Panc1 (cell line): ENCODE measurements around the gene SETD6.

Experiments used
- SIN3A ChIP-seq: IDR thresholded peaks from 2 replicates; pipeline ENCODE4 v1.6.1; 2012; ENCODE audit warnings: low read depth, mild to moderate bottlenecking, low read length, moderate library complexity, borderline replicate concordance; ENCODE audit not compliant: insufficient read depth
- TCF7L2 ChIP-seq: IDR thresholded peaks from 2 replicates; pipeline ENCODE4 v1.6.1; 2011; ENCODE audit warnings: mild to moderate bottlenecking, low read depth, low read length, inconsistent platforms
- TF ChIP-seq, protein P1 (sequence below), 2 experiments: IDR thresholded peaks; 2 replicates each; pipeline ENCODE4 v1.6.1; 2011 to 2012; ENCODE audit warnings: low read depth in 2 of 2, control low read depth in 1 of 2, low read length in 1 of 2, mild to moderate bottlenecking in 1 of 2, moderate library complexity in 1 of 2; ENCODE audit not compliant: insufficient read depth in 1 of 2

- TF ChIP-seq TCF7L2 (no peak), SIN3A (no peak)
- TF ChIP-seq, protein P1, sequence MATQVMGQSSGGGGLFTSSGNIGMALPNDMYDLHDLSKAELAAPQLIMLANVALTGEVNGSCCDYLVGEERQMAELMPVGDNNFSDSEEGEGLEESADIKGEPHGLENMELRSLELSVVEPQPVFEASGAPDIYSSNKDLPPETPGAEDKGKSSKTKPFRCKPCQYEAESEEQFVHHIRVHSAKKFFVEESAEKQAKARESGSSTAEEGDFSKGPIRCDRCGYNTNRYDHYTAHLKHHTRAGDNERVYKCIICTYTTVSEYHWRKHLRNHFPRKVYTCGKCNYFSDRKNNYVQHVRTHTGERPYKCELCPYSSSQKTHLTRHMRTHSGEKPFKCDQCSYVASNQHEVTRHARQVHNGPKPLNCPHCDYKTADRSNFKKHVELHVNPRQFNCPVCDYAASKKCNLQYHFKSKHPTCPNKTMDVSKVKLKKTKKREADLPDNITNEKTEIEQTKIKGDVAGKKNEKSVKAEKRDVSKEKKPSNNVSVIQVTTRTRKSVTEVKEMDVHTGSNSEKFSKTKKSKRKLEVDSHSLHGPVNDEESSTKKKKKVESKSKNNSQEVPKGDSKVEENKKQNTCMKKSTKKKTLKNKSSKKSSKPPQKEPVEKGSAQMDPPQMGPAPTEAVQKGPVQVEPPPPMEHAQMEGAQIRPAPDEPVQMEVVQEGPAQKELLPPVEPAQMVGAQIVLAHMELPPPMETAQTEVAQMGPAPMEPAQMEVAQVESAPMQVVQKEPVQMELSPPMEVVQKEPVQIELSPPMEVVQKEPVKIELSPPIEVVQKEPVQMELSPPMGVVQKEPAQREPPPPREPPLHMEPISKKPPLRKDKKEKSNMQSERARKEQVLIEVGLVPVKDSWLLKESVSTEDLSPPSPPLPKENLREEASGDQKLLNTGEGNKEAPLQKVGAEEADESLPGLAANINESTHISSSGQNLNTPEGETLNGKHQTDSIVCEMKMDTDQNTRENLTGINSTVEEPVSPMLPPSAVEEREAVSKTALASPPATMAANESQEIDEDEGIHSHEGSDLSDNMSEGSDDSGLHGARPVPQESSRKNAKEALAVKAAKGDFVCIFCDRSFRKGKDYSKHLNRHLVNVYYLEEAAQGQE (IDR thresholded peaks at IDR 0.05; ENCODE audit: insufficient read depth in 1 of 2, low read depth in 2 of 2, low read length in 1 of 2): no peak
Observed at GRCh38 chr16:58475091-58475619, 40.2 kb upstream of the SETD6 start.
